Thymus (tissue), 11 donors: Measurements from ENCODE around the gene TRIML1. TPM values are rescaled to one million over a fixed set of nuclear protein-coding genes. Genes with fewer than 3 reads are reported as not detected.

Experiments
- DNase-seq, 9 donors: peaks; one replicate each; pipeline ENCODE4 v3.0.0-alpha.2; 2013; ENCODE audit warnings: low spot score in 9 of 9, low read depth in 6 of 9, missing footprints in 1 of 9
- H3K27ac ChIP-seq, 2 donors: one replicate each; pipeline ENCODE4 v1.5.1; 2013; ENCODE audit warnings: control low read depth in 1 of 2, low read depth in 1 of 2, low read length in 1 of 2, mild to moderate bottlenecking in 1 of 2, moderate library complexity in 1 of 2
- H3K27me3 ChIP-seq, 2 donors: one replicate each; pipeline ENCODE4 v1.5.1; 2013; ENCODE audit warnings: low read length in 1 of 2; ENCODE audit not compliant: control insufficient read depth in 2 of 2, insufficient read depth in 1 of 2
- H3K36me3 ChIP-seq, 2 donors: one replicate each; pipeline ENCODE4 v1.5.1; 2013; ENCODE audit warnings: low read length in 1 of 2, mild to moderate bottlenecking in 1 of 2, moderate library complexity in 1 of 2; ENCODE audit not compliant: control insufficient read depth in 2 of 2, insufficient read depth in 2 of 2
- H3K4me1 ChIP-seq, 2 donors: one replicate each; pipeline ENCODE4 v1.5.1; 2013; ENCODE audit warnings: low read length in 2 of 2; ENCODE audit not compliant: control insufficient read depth in 2 of 2, insufficient read depth in 2 of 2
- H3K4me3 ChIP-seq, 2 donors: one replicate each; pipeline ENCODE4 v1.5.1; 2013; ENCODE audit warnings: low read length in 2 of 2, control low read depth in 1 of 2, mild to moderate bottlenecking in 1 of 2
- H3K9me3 ChIP-seq, 2 donors: one replicate each; pipeline ENCODE4 v1.5.1; 2013; ENCODE audit warnings: low read length in 1 of 2, mild to moderate bottlenecking in 1 of 2; ENCODE audit not compliant: control insufficient read depth in 2 of 2, insufficient read depth in 1 of 2
- WGBS: extraction: QIAGEN DNeasy Blood & Tissue Kit; methylation state at CpG from one replicate; pipeline ENCODE4 v1.1.7; 2013; 5-methylcytosine and 5-hydroxymethylcytosine counted together
- polyA plus RNA-seq: library from polyadenylated mRNA; stranded (reverse); fragments of 200-250 nt; gene quantifications from one replicate; pipeline ENCODE4 v1.2.3, GENCODE V29; 2013
- total RNA-seq: library from RNA; stranded (reverse); fragments of 120-200 nt; gene quantifications from one replicate; pipeline ENCODE4 v1.2.4, GENCODE V29; 2013
- donor health status: healthy.

The TRIML1 gene
- total and polyA plus RNA-seq, 2 donors: 0.18 TPM; not detected in 1

DNA sequence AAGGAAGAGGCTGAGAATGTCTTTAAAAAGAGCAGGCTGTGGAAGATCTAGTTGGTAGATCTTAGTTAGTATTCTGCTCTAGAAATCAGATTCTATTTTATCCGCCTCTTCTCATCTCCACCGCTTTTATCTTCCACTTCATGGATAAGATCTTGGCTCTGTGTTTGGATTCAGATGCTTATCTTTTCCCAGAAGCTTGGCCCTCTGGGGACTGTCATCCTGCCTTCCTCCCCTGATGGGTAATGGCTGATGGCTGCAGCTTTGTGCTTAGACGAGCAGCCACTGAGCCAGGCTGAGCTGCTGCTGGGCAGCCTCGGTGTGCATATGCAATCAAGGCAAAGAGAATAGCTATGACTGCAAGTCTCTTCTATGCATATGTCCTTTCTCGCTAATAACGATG is 23.5 kb downstream of the TRIML1 start:
- Histone ChIP-seq H3K4me1 (no peaks in the 10 kb centered on the region), H3K4me3 (no peak overlapping the region), H3K36me3 (no peaks in the 10 kb centered on the region), H3K27ac (no peak overlapping the region), H3K9me3 (peaks cover 0 to 45% of the 10 kb centered on the region in 2 donors), H3K27me3 (no peaks in the 10 kb centered on the region)
- WGBS: 78% methylated on average over 6 of the region's 6 CpGs
- DNase-seq: no peak

DNA sequence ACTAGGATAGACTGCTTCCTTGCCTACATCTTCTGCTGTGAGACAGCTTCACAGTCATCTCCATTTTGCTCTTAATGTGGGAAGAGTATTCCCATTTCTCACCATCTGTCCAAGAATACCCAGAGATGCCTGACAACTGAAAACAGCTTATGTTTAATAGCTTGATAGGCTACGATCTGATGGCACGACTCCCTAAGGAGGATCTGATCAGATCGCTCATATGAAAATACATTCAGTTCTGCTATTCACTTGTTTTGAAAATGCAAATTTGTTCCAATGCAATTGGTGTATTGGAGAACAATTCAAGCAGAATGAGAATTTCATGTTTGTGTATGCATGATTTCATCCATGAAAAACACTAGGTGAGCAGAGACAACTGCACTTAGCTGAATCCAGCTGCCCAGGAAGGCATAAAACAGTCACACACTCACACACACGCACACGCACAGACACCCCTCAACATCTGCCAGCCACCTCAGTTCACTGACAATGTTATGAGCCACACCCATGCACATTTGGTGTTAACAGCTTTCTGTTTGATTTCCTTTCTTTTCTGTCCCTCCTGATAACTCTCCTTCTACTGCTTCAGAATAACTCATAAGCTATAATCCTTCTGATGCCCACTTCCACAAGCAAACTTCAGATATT is 29.6 kb downstream of the TRIML1 start:
- 92% methylated on average over 5 of the region's 5 CpGs for WGBS

GRCh38 chr4:188171551-188171950 is 32.3 kb downstream of the TRIML1 start:
- Histone ChIP-seq H3K4me1 (no peaks in the 10 kb centered on the region), H3K27me3 (no peaks in the 10 kb centered on the region), H3K36me3 (no peaks in the 10 kb centered on the region), H3K4me3 (no peak overlapping the region), H3K27ac (no peak overlapping the region), H3K9me3 (peaks cover 0 to 23% of the 10 kb centered on the region in 2 donors)
- DNase-seq: no peak
- WGBS: 82% methylated on average over 2 of the region's 2 CpGs

More for the DNA sequence above, 29.6 kb downstream of the TRIML1 start:
- no peak for DNase-seq
- H3K27ac ChIP-seq: no peak overlapping the region
- no peaks in the 10 kb centered on the region for H3K4me1 ChIP-seq
- no peaks in the 10 kb centered on the region for H3K27me3 ChIP-seq
- peaks cover 0 to 19% of the 10 kb centered on the region in 2 donors for H3K9me3 ChIP-seq
- H3K4me3 ChIP-seq: no peak overlapping the region
- no peaks in the 10 kb centered on the region for H3K36me3 ChIP-seq

- no peak for DNase-seq
- H3K27me3 ChIP-seq: no peaks in the 10 kb centered on the region
- 93% methylated on average over 6 of the region's 6 CpGs for WGBS
- no peak overlapping the region for H3K27ac ChIP-seq
- no peak overlapping the region for H3K4me3 ChIP-seq
- peaks cover 5 to 37% of the 10 kb centered on the region in 2 donors for H3K9me3 ChIP-seq
- H3K4me1 ChIP-seq: no peaks in the 10 kb centered on the region
- H3K36me3 ChIP-seq: no peaks in the 10 kb centered on the region
Observed at GRCh38 chr4:188175288-188175687, 36.0 kb downstream of the TRIML1 start.

DNA sequence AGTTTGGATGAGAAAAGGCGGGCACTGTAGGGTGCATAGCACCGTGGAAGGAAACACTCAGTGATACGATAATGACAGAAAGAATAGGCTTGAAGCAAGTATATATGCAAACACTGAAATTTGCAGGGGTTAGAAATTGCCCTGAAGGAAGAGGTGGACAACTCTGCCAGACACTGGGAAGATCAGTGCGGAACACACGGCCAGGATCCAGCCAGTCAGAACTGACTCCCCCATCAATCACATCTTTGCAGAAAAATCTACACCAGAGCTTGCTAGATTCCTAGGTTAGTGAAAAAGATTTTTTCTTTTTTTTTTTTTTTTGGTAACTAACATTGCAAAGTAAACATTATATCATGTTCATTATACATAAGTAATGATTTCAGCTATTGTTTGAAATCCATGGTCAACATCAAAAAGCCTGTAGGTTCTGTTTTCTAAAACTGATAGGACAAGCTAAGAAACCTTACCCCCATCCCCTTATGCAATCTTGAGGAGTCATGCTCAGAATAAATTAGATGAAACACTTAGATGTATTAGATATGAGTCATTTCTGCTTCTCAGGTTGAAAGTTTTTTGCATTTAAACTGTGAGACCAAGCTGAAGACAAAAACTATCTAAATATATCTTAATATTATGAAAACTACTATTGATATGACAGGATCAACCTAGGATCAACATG is 38.9 kb downstream of the TRIML1 start:
- H3K9me3 ChIP-seq: peaks cover 5 to 34% of the 10 kb centered on the region in 2 donors
- no peak overlapping the region for H3K4me3 ChIP-seq
- WGBS: 94% methylated on average over 5 of the region's 5 CpGs
- no peaks in the 10 kb centered on the region for H3K36me3 ChIP-seq
- H3K4me1 ChIP-seq: no peaks in the 10 kb centered on the region
- no peak overlapping the region for H3K27ac ChIP-seq
- no peaks in the 10 kb centered on the region for H3K27me3 ChIP-seq
- DNase-seq: no peak

DNA sequence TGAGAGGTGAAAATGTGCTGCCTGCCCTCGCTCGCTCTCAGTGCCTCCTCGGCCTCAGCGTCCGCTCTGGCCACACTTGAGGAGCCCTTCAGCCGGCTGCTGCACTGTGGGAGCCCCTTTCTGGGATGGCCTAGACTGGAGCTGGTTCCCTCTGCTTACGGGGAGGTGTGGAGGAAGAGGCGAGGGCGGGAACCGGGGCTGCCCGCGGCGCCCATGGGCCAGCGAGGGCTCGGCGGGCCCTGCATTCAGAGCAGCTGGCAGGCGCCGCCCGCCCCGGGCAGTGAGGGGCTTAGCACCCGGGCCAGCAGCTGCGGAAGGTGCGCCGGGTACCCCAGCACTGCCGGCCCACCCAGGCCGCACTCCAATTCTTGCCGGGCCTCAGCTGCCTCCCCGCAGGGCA is 39.6 kb downstream of the TRIML1 start:
- whole genome bisulfite sequencing: 97% methylated on average over 28 of the region's 28 CpGs
- no peaks in the 10 kb centered on the region for H3K36me3 ChIP-seq
- H3K4me3 ChIP-seq: no peak overlapping the region
- H3K9me3 ChIP-seq: peaks cover 5 to 34% of the 10 kb centered on the region in 2 donors
- DNase-seq: no peak
- H3K27me3 ChIP-seq: no peaks in the 10 kb centered on the region
- H3K27ac ChIP-seq: no peak overlapping the region
- H3K4me1 ChIP-seq: no peaks in the 10 kb centered on the region

GRCh38 chr4:188187106-188187505 is 47.9 kb downstream of the TRIML1 start:
- Histone ChIP-seq H3K27ac (no peak overlapping the region), H3K9me3 (peaks cover 3 to 10% of the 10 kb centered on the region in 2 donors), H3K27me3 (no peaks in the 10 kb centered on the region), H3K4me3 (no peak overlapping the region), H3K4me1 (no peaks in the 10 kb centered on the region), H3K36me3 (no peaks in the 10 kb centered on the region)
- WGBS: 88% methylated on average over 2 of the region's 2 CpGs
- DNase-seq: no peak

DNA sequence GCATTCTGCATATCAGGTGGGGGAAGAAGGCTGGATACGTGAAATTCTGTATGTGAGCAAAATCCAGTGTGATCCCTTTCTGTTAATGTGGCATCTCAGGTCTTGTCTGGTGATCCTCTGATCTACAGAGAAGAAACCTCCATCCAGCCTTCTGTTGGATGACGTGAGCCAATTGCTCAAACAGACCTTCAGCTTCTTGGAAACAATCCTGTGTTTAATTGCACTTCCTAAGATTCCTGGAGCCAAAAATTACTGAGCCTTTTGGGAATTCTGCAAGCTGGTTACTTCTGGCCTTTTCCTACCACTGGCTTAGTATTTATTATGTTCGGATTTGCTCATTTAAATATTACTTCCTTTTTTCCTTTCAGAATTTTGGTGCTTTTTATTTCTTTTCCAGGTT is 51.2 kb downstream of the TRIML1 start:
- no peak for DNase-seq
- Histone ChIP-seq H3K4me3 (no peak overlapping the region), H3K9me3 (peaks cover 2 to 10% of the 10 kb centered on the region in 2 donors), H3K4me1 (no peaks in the 10 kb centered on the region), H3K36me3 (no peaks in the 10 kb centered on the region), H3K27ac (no peak overlapping the region), H3K27me3 (no peaks in the 10 kb centered on the region)
- WGBS: 88% methylated on average over 3 of the region's 3 CpGs

- 93% methylated on average over 5 of the region's 5 CpGs for WGBS
- H3K4me1 ChIP-seq: no peaks in the 10 kb centered on the region
- H3K4me3 ChIP-seq: no peak overlapping the region
- H3K36me3 ChIP-seq: no peaks in the 10 kb centered on the region
- H3K27ac ChIP-seq: no peak overlapping the region
- DNase-seq: no peak
- H3K9me3 ChIP-seq: peaks cover 3 to 10% of the 10 kb centered on the region in 2 donors
- H3K27me3 ChIP-seq: no peaks in the 10 kb centered on the region
Observed at GRCh38 chr4:188194421-188194820, 55.2 kb downstream of the TRIML1 start.
